Measurements from ENCODE around the gene IL15RA. TPM values are rescaled to one million over a fixed set of nuclear protein-coding genes. Genes with fewer than 3 reads are reported as not detected.
"Not testable (repeated sequence)": the region's sequence is repeated elsewhere in the genome, so short reads cannot be mapped to it uniquely, and the experiment has no call there.

The IL15RA gene
- total RNA-seq, 1 donor from 2014 or later, result 0.40 TPM

DNA sequence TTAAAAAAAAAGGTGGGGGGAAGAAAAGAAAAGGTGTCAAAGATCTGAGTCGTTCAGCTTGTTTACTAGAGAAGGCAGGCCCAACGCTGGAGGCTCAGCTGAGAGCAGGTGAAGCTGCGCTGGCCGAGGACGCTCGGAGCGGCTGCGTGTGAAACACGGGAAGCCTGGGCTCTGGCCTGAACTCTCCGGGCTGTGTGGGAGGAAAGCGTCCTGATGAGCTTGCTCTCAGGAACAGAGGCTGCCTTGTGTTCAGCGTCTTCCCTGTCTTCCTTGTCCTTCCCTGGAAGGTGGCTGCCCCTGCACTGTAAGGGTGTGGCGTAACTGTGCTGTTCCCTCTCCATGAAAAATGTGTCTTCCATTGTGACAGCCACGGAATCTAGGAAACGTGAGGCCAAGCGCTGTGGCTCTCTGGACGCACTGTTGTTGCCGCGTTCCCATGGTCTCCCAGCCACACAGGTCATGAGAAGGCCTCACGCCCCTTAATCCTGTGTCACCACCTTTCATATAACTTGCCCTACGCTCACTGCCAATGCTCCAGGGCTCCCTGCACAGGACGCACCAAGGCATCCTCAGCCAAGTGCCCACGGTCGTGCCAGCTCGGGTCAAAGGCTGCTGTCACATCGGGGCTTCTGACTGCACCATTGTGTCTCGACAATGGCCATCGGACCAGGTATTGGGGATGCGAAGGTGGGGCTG lies 15.8 kb downstream of the IL15RA start:
- no peak for DNase-seq (ENCODE audit: extremely low spot score, unreplicated experiment)
- Mint-ChIP-seq H3K36me3 (ENCODE audit: unreplicated experiment) (no peaks in the 10 kb centered on the region), H3K27ac (ENCODE audit: unreplicated experiment) (no peak overlapping the region), H3K4me1 (ENCODE audit: unreplicated experiment) (peaks cover 6% of the 10 kb centered on the region), H3K4me3 (ENCODE audit: unreplicated experiment) (no peak overlapping the region), H3K9me3 (ENCODE audit: unreplicated experiment) (no peaks in the 10 kb centered on the region), H3K27me3 (ENCODE audit: unreplicated experiment) (peaks cover 2% of the 10 kb centered on the region)
- TF ChIP-seq, protein P1, sequence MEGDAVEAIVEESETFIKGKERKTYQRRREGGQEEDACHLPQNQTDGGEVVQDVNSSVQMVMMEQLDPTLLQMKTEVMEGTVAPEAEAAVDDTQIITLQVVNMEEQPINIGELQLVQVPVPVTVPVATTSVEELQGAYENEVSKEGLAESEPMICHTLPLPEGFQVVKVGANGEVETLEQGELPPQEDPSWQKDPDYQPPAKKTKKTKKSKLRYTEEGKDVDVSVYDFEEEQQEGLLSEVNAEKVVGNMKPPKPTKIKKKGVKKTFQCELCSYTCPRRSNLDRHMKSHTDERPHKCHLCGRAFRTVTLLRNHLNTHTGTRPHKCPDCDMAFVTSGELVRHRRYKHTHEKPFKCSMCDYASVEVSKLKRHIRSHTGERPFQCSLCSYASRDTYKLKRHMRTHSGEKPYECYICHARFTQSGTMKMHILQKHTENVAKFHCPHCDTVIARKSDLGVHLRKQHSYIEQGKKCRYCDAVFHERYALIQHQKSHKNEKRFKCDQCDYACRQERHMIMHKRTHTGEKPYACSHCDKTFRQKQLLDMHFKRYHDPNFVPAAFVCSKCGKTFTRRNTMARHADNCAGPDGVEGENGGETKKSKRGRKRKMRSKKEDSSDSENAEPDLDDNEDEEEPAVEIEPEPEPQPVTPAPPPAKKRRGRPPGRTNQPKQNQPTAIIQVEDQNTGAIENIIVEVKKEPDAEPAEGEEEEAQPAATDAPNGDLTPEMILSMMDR (IDR thresholded peaks at IDR 0.05), result no peak

DNA sequence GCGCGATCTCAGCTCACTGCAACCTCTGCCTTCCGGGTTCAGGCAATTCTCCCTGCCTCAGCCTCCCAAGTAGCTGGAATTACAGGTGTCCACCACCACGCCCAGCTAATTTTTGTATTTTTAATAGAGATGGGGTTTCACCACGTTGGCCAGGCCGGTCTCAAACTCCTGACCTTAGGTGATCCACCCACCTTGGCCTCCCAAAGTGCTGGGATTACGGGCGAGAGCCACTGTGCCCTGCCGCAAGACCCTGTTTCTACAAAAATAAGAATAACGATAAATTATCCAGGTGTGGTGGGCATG lies 16.4 kb downstream of the IL15RA start:
- not testable (repeated sequence) for H3K4me1 Mint-ChIP-seq (ENCODE audit: unreplicated experiment); H3K27ac Mint-ChIP-seq (ENCODE audit: unreplicated experiment); DNase-seq (ENCODE audit: extremely low spot score, unreplicated experiment)

DNA sequence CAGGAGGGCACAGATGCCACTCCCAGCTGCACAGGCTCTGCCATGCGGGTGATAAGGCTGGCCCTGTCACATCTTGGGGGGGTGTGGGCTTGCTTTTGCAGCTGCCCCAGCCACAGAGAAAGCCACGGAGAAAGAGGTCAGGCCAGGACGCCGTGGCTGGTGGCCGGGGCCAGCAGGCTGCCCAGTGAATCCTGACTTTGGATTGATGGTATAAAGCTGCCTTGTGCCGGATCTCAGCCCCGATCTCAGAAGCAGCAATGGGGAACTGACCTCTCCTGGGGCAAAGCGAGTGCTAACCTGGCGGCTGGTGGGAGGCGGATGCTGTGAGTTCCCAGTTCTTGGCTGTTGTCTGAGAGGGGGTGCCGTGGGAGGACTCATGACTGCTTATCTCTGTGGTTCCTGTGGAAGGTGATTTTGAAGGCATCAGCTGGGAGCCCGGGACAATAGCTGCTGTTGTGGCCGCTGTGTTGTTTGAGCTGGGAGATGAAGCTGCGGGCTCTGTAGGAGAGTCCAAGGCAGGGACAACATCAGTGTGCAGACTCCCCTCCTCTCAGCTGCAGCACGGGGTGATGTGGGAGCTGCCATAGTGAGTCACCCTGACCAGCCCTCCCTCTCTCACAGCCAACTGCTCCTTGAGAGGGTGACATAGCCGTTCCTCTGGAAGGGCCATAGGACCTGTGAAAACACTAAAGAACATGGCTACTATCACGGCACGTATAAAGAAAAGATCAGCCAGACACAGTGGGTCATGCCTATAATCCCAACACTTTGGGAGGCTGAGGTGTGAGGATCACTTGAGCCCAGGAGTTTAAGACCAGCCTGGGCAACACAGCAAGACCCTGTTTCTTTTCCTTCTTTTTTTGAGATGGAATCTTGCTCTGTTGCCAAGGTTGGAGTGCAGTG lies 17.0 kb downstream of the IL15RA start:
- Mint-ChIP-seq H3K9me3 (ENCODE audit: unreplicated experiment) (no peaks in the 10 kb centered on the region), H3K27me3 (ENCODE audit: unreplicated experiment) (peaks cover 2% of the 10 kb centered on the region), H3K36me3 (ENCODE audit: unreplicated experiment) (no peaks in the 10 kb centered on the region), H3K27ac (ENCODE audit: unreplicated experiment) (no peak overlapping the region), H3K4me3 (ENCODE audit: unreplicated experiment) (no peak overlapping the region), H3K4me1 (ENCODE audit: unreplicated experiment) (peaks cover 6% of the 10 kb centered on the region)
- TF ChIP-seq, protein P1 (IDR thresholded peaks at IDR 0.05), result no peak
- no peak for DNase-seq (ENCODE audit: extremely low spot score, unreplicated experiment)

More for the DNA sequence above, 16.4 kb downstream of the IL15RA start:
- not testable (repeated sequence) for H3K27me3 Mint-ChIP-seq (ENCODE audit: unreplicated experiment); H3K9me3 Mint-ChIP-seq (ENCODE audit: unreplicated experiment); H3K4me3 Mint-ChIP-seq (ENCODE audit: unreplicated experiment); H3K36me3 Mint-ChIP-seq (ENCODE audit: unreplicated experiment)

DNA sequence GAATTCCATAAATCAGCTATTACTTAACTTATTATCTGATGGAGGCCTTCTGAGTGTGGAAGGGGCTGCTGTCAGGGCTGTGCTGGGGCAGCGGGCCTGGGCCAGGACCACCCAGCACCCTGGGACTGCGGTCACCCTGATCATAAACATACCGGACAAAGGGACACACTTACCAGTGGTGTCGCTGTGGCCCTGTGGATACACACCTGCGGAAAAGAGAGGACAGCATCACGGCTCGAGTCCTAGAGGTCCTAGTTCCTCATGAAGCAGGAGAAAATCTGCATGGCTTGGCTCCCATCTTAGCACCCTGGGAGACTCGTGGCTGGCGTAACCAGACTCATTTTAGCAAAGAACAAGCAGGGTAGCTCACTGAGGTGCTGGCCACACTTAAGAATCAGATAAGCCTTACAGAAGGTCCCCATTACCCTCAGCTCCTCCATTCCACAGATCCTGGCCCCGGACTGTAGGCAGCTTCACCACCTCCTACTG lies 17.7 kb downstream of the IL15RA start:
- H3K27ac Mint-ChIP-seq (ENCODE audit: unreplicated experiment), result no peak overlapping the region
- peaks cover 2% of the 10 kb centered on the region for H3K27me3 Mint-ChIP-seq (ENCODE audit: unreplicated experiment)
- TF ChIP-seq, protein P1 (IDR thresholded peaks at IDR 0.05), result no peak
- DNase-seq (ENCODE audit: extremely low spot score, unreplicated experiment), result no peak
- H3K4me1 Mint-ChIP-seq (ENCODE audit: unreplicated experiment), result peaks cover 6% of the 10 kb centered on the region
- H3K9me3 Mint-ChIP-seq (ENCODE audit: unreplicated experiment), result no peaks in the 10 kb centered on the region
- H3K36me3 Mint-ChIP-seq (ENCODE audit: unreplicated experiment), result no peaks in the 10 kb centered on the region
- H3K4me3 Mint-ChIP-seq (ENCODE audit: unreplicated experiment), result no peak overlapping the region

DNA sequence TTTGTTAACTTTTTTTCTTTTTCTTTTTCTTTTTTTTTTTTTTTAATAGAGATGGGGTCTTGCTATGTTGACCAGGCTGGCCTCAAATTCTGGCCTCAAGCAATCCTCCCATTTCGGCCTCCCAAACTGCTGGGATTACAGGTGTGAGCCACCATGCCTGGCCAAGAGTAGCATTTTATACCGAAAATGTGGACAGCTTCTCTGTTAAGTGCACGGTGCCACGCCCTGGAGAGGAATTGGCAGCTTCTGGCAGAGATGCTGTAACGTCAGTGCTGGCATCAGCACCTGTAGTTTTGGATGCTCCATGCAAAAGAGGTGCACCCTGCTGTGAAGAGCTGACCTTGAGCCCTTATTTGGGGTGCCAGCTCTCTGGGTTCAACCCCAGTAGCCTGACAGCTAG lies 18.2 kb downstream of the IL15RA start:
- no peak for DNase-seq (ENCODE audit: extremely low spot score, unreplicated experiment)
- TF ChIP-seq, protein P1 (IDR thresholded peaks at IDR 0.05), result no peak
- Mint-ChIP-seq H3K36me3 (ENCODE audit: unreplicated experiment) (no peaks in the 10 kb centered on the region), H3K27ac (ENCODE audit: unreplicated experiment) (no peak overlapping the region), H3K4me1 (ENCODE audit: unreplicated experiment) (peaks cover 6% of the 10 kb centered on the region), H3K4me3 (ENCODE audit: unreplicated experiment) (no peak overlapping the region), H3K9me3 (ENCODE audit: unreplicated experiment) (no peaks in the 10 kb centered on the region), H3K27me3 (ENCODE audit: unreplicated experiment) (peaks cover 2% of the 10 kb centered on the region)
